Lung (tissue), 12 donors: ENCODE results near the gene PLXNA2. TPM values are rescaled to one million over a fixed set of nuclear protein-coding genes. Genes with fewer than 3 reads are reported as not detected.

Experiments used
- ATAC-seq: fragments of 200-7000 bp; cut with Tn5 transposase; one replicate; pipeline ENCODE4 v1.9.1; 2020; ENCODE audit warnings: moderate number of reproducible peaks; ENCODE audit not compliant: insufficient read depth, low FRiP score
- DNase-seq, 3 donors: peaks; one replicate each; pipeline ENCODE4 v3.0.0-alpha.2; 2013 to 2017
- H3K27ac ChIP-seq, 2 donors: one replicate each; pipeline ENCODE4 v1.5.1; 2013; ENCODE audit warnings: mild to moderate bottlenecking in 2 of 2, moderate library complexity in 2 of 2, control low read depth in 1 of 2, inconsistent platforms in 1 of 2, low read depth in 1 of 2, low read length in 1 of 2
- H3K27me3 ChIP-seq, 3 donors: one replicate each; pipeline ENCODE4 v1.5.1; 2013; ENCODE audit warnings: low read length in 2 of 3; ENCODE audit not compliant: control insufficient read depth in 3 of 3, insufficient read depth in 3 of 3
- H3K36me3 ChIP-seq, 4 donors: one replicate each; pipeline ENCODE4 v1.5.1; 2013; ENCODE audit warnings: low read length in 4 of 4, mild to moderate bottlenecking in 1 of 4, moderate library complexity in 1 of 4; ENCODE audit not compliant: control insufficient read depth in 4 of 4, insufficient read depth in 4 of 4
- H3K4me1 ChIP-seq, 5 donors: one replicate each; pipeline ENCODE4 v1.5.1; 2013; ENCODE audit warnings: low read length in 5 of 5, mild to moderate bottlenecking in 2 of 5, moderate library complexity in 1 of 5; ENCODE audit not compliant: control insufficient read depth in 5 of 5, insufficient read depth in 5 of 5
- H3K4me3 ChIP-seq: one replicate; pipeline ENCODE4 v1.5.1; 2013; ENCODE audit warnings: mild to moderate bottlenecking, control low read depth, moderate library complexity
- H3K9ac ChIP-seq, 2 donors: one replicate each; pipeline ENCODE4 v1.5.1; 2013; ENCODE audit warnings: low read length in 2 of 2, control low read depth in 1 of 2; ENCODE audit not compliant: insufficient read depth in 1 of 2
- H3K9me3 ChIP-seq, 4 donors: one replicate each; pipeline ENCODE4 v1.5.1; 2013; ENCODE audit warnings: low read length in 3 of 4, mild to moderate bottlenecking in 1 of 4, moderate library complexity in 1 of 4; ENCODE audit not compliant: control insufficient read depth in 4 of 4, insufficient read depth in 3 of 4
- CTCF ChIP-seq: IDR thresholded peaks from 2 replicates; pipeline ENCODE4 v1.5.1; 2012; ENCODE audit warnings: mild to moderate bottlenecking; ENCODE audit errors: control extremely low read depth, extremely low read depth
- WGBS, 2 donors: extraction: QIAGEN DNeasy Blood & Tissue Kit; methylation state at CpG; one replicate each; pipeline ENCODE4 v1.1.7; 2013; 5-methylcytosine and 5-hydroxymethylcytosine counted together
- polyA plus RNA-seq, 2 donors: library from polyadenylated mRNA; stranded (reverse); fragments of 200-250 nt; gene quantifications; one replicate each; pipeline ENCODE4 v1.2.1, GENCODE V29; 2013
- total RNA-seq, 2 donors: library from RNA; depleted of rRNA in 1 of 2; stranded (reverse); fragments of >200 nt in 1 of 2; gene quantifications; one replicate each; pipeline ENCODE4 v1.2.1, GENCODE V29; 2014 to 2021
- donor health status: control.
- donor health status: control.
- donor health status: Bipolar disorder and iron deficiency.
- donor health status: healthy.
- donor health status: DM: yes; HTN: yes; CAD: no.

Gene PLXNA2
- total and polyA plus RNA-seq, 4 donors: 13.2 to 118 (median 32.6) TPM

- H3K27ac ChIP-seq: no peak overlapping the region
- H3K9ac ChIP-seq: no peak overlapping the region
- TF ChIP-seq CTCF: no peak
- H3K9me3 ChIP-seq: no peaks in the 10 kb centered on the region
- no peak overlapping the region for H3K4me3 ChIP-seq
- H3K36me3 ChIP-seq: peaks cover 0 to 26% (median 0%) of the 10 kb centered on the region in 4 donors
- WGBS, 2 donors: 74 to 75% methylated on average over 5 of the region's 5 CpGs
- ATAC-seq: no peak
- H3K4me1 ChIP-seq: peaks cover 0 to 13% (median 7%) of the 10 kb centered on the region in 5 donors
- H3K27me3 ChIP-seq: no peaks in the 10 kb centered on the region
- DNase-seq: peak; percentile 63 to 80 (median 69)
Measured at GRCh38 chr1:208105756-208106155, 138.4 kb downstream of the PLXNA2 start.

- DNase-seq: no peak
- Histone ChIP-seq H3K27me3 (no peaks in the 10 kb centered on the region), H3K4me3 (no peak overlapping the region), H3K4me1 (peaks cover 0 to 13% (median 8%) of the 10 kb centered on the region in 5 donors), H3K9ac (no peak overlapping the region), H3K27ac (no peak overlapping the region), H3K9me3 (no peaks in the 10 kb centered on the region), H3K36me3 (peaks cover 0 to 25% (median 0%) of the 10 kb centered on the region in 4 donors)
- 86 to 93% methylated on average over 7 of the region's 7 CpGs for WGBS, 2 donors
- ATAC-seq: no peak
- no peak for TF ChIP-seq CTCF
Measured at GRCh38 chr1:208103597-208104513, 140.3 kb downstream of the PLXNA2 start.

GRCh38 chr1:208101661-208102431, 142.3 kb downstream of the PLXNA2 start:
- no peak for ATAC-seq
- no peak overlapping the region for H3K4me3 ChIP-seq
- no peak overlapping the region for H3K27ac ChIP-seq
- peaks cover 0 to 13% (median 8%) of the 10 kb centered on the region in 5 donors for H3K4me1 ChIP-seq
- peaks cover 0 to 31% (median 2%) of the 10 kb centered on the region in 4 donors for H3K36me3 ChIP-seq
- 67 to 72% methylated on average over 11 of the region's 11 CpGs for WGBS, 2 donors
- DNase-seq: peak; percentile 31 to 54 (median 46)
- no peaks in the 10 kb centered on the region for H3K9me3 ChIP-seq
- no peak overlapping the region for H3K9ac ChIP-seq
- no peaks in the 10 kb centered on the region for H3K27me3 ChIP-seq
- TF ChIP-seq CTCF: no peak
